IPS-18a (cell line): ENCODE measurements around the gene LCK.

Experiments
- H3K27ac ChIP-seq: one replicate; pipeline ENCODE4 v1.5.1; 2013; ENCODE audit warnings: low read length
- H3K27me3 ChIP-seq: one replicate; pipeline ENCODE4 v1.6.1; 2013; ENCODE audit warnings: mild to moderate bottlenecking, low read length; ENCODE audit not compliant: control insufficient read depth, insufficient read depth
- H3K36me3 ChIP-seq: one replicate; pipeline ENCODE4 v1.6.1; 2013; ENCODE audit warnings: low read depth, low read length; ENCODE audit not compliant: control insufficient read depth
- H3K4me1 ChIP-seq: one replicate; pipeline ENCODE4 v1.6.1; 2013; ENCODE audit warnings: low read depth, low read length; ENCODE audit not compliant: control insufficient read depth
- H3K4me3 ChIP-seq: one replicate; pipeline ENCODE4 v1.5.1; 2013; ENCODE audit warnings: low read length
- H3K9ac ChIP-seq: one replicate; pipeline ENCODE4 v1.6.1; 2013; ENCODE audit warnings: mild to moderate bottlenecking, low read length, moderate library complexity
- H3K9me3 ChIP-seq: one replicate; pipeline ENCODE4 v1.6.1; 2013; ENCODE audit warnings: low read depth, low read length; ENCODE audit not compliant: control insufficient read depth

Gene LCK

DNA sequence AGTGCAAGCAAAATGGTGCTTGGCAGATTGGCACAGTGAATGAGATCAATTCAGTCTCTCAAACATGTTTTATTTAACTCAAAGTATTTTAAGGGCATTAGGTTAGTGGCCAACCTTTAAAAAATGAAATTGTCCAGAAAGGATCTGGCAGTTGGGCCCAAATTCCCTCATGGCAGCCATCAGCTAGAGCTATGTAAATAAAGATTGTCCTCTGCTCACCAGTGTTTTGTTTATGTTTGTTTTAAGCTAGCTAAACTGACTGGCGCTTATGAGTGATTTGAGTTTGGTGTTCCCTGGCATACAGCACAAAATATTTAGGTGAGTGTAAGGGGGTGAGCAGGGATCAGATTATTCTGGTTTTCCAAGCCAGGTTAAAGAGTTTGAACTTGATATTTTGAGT lies 58.9 kb downstream of the LCK start:
- H3K9ac ChIP-seq = no peak overlapping the region
- no peak overlapping the region for H3K4me3 ChIP-seq
- peaks cover 7% of the 10 kb centered on the region for H3K36me3 ChIP-seq
- no peaks in the 10 kb centered on the region for H3K27me3 ChIP-seq
- H3K4me1 ChIP-seq = no peaks in the 10 kb centered on the region
- peaks cover 4% of the 10 kb centered on the region for H3K9me3 ChIP-seq
- H3K27ac ChIP-seq = no peak overlapping the region

DNA sequence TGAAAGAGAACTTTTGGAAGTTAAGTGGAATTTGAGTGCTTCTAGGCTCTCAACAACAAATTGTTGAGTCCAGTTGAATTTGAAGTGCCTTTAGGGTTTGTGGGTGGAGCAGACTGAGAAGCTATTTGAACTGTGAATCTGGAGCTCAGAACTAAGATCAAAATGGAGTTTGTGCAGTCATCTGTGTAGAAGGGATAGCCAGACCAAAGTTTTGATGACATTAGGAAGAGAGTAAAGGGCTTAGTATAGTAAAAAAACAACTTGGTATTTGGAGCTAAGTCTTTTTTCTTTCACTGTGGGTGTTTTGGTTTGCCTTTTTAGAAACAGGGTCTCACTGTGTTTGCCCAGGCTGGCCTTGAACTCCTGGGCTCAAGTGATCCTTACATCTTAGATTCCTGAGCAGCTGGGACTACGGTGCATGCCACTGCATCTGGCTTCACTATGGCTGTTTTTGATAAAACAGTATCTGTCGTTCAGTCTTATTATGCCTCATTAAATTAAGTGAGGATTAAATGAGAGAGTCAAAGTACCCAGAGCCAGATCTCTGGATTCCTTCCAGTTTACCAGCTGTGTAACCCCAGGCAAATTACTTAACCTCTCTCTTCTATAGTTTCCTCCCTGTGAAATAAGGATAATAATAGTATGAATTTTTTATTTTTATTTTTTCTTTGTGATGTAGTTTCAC lies 60.8 kb downstream of the LCK start:
- Histone ChIP-seq H3K27me3 (no peaks in the 10 kb centered on the region), H3K27ac (no peak overlapping the region), H3K4me1 (no peaks in the 10 kb centered on the region), H3K9ac (no peak overlapping the region), H3K36me3 (peaks cover 2% of the 10 kb centered on the region), H3K9me3 (no peaks in the 10 kb centered on the region), H3K4me3 (no peak overlapping the region)

DNA sequence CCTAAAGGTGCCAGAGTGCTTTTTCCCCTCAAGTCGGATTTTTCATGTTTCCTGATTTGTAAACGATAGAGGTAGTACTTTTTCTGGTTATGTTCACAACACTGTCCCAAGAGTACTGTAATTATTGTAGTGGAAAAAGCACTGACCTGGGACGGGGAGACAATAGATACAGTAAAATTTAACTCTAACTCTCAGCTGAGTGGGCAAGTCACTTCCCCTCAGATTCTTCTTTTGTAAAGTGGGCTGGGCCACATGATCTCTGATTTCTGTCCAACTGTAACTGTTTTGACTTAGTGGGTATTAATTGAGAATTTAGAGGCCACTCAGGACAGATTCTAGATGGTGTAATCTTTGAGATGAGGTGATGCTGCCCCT lies 65.8 kb downstream of the LCK start:
- no peaks in the 10 kb centered on the region for H3K4me1 ChIP-seq
- H3K4me3 ChIP-seq = no peak overlapping the region
- H3K27me3 ChIP-seq = no peaks in the 10 kb centered on the region
- H3K36me3 ChIP-seq = peaks cover 14% of the 10 kb centered on the region
- no peak overlapping the region for H3K27ac ChIP-seq
- no peaks in the 10 kb centered on the region for H3K9me3 ChIP-seq
- no peak overlapping the region for H3K9ac ChIP-seq

GRCh38 chr1:32318127-32318869 lies 67.2 kb downstream of the LCK start:
- Histone ChIP-seq H3K27ac (no peak overlapping the region), H3K9me3 (no peaks in the 10 kb centered on the region), H3K4me3 (no peak overlapping the region), H3K9ac (no peak overlapping the region), H3K36me3 (peaks cover 14% of the 10 kb centered on the region), H3K27me3 (no peaks in the 10 kb centered on the region), H3K4me1 (no peaks in the 10 kb centered on the region)

DNA sequence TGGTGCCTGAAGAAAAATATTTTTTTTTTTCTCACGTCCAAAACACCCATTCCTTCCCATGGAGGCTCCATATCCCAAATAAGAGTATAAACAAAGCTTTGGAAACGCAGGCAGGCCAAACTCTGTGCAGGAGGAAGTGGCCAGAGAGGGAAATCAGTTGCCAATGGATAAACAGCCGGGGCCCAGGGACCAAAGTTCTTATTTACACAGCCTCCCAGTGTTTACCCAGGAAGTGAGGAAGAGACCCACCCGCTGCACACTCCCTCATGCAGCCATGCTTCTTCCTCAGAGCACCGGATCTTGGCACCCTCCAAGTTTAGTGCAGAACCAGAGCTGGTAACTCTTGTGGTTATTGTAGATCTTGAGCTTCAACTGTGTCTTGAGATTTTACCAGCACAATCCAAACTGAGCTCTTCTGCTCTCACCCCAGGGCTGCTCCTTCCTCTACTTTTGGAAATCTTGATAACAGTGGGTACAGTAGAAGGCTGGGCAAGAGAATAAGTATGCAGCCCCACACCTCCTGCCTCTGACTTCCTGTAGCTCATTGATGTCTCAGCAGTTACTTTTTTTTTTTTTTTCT lies 70.7 kb downstream of the LCK start:
- Histone ChIP-seq H3K4me1 (no peaks in the 10 kb centered on the region), H3K27ac (no peak overlapping the region), H3K36me3 (peaks cover 22% of the 10 kb centered on the region), H3K9me3 (no peaks in the 10 kb centered on the region), H3K4me3 (no peak overlapping the region), H3K27me3 (no peaks in the 10 kb centered on the region), H3K9ac (no peak overlapping the region)

- Histone ChIP-seq H3K27me3 (no peaks in the 10 kb centered on the region), H3K4me3 (no peak overlapping the region), H3K4me1 (peaks cover 2% of the 10 kb centered on the region), H3K9me3 (no peaks in the 10 kb centered on the region), H3K36me3 (peaks cover 60% of the 10 kb centered on the region), H3K27ac (no peak overlapping the region), H3K9ac (no peak overlapping the region)
Measured at GRCh38 chr1:32327204-32327603, 76.1 kb downstream of the LCK start.

DNA sequence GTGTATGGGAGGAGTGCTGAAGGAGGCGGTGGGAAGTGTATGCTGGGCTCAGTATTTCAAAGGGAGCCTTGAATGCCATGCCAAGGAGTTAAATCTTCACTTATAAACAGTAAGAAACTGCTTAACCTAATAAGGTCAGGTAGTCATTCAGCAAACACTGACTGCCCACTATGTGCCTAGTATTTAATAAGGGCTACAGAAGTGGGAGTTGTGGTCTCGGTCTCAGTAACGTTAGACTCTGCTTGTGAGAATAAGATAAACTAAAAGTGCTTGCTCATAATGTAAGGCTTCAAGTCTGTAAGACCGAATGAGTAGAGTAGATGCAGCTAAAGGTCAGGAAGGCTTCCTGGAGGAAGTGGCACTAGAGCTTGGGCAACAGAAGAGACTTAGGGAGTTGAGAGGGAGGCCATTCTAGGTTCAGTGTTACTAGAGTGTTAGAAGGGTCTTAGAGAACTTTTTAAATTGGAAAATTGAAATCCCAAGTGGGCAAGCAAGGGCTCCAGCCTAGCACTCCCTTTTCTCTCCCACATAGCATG lies 78.9 kb downstream of the LCK start:
- Histone ChIP-seq H3K9ac (no peak overlapping the region), H3K36me3 (peaks cover 81% of the 10 kb centered on the region), H3K27ac (no peak overlapping the region)

DNA sequence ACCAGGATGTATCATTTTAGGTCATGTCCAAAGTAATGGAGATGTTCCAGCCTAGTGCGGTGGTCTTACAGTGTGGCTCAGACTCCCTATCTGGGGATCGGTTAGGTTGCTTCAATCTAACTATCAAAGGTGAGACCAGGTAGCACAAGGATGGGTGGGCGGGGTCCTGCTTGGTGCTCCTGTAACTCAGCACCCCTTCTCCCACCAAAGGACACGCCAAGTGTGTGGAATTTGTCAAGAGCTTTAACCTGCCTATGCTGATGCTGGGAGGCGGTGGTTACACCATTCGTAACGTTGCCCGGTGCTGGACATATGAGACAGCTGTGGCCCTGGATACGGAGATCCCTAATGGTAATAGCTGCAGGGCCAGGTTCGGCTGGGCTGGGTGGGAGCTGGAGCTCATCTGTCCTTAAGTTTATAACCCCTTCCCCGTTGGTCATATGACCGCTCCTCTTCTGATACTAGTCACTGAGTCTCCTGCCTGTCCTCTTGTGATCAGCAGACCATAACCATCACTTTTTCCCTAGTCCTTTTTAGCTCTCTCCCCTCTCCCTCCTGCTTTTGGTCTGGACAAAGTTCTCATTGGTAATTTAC lies 79.6 kb downstream of the LCK start:
- no peak overlapping the region for H3K9ac ChIP-seq
- H3K9me3 ChIP-seq = no peaks in the 10 kb centered on the region
- peaks cover 76% of the 10 kb centered on the region for H3K36me3 ChIP-seq
- H3K4me3 ChIP-seq = no peak overlapping the region
- peaks cover 20% of the 10 kb centered on the region for H3K4me1 ChIP-seq
- no peaks in the 10 kb centered on the region for H3K27me3 ChIP-seq
- H3K27ac ChIP-seq = no peak overlapping the region

More for the DNA sequence above, 78.9 kb downstream of the LCK start:
- H3K27me3 ChIP-seq = no peaks in the 10 kb centered on the region
- H3K9me3 ChIP-seq = no peaks in the 10 kb centered on the region
- no peak overlapping the region for H3K4me3 ChIP-seq
- peaks cover 20% of the 10 kb centered on the region for H3K4me1 ChIP-seq

- peaks cover 76% of the 10 kb centered on the region for H3K36me3 ChIP-seq
- H3K9ac ChIP-seq = no peak overlapping the region
Measured at GRCh38 chr1:32331549-32331948, 80.5 kb downstream of the LCK start.

DNA sequence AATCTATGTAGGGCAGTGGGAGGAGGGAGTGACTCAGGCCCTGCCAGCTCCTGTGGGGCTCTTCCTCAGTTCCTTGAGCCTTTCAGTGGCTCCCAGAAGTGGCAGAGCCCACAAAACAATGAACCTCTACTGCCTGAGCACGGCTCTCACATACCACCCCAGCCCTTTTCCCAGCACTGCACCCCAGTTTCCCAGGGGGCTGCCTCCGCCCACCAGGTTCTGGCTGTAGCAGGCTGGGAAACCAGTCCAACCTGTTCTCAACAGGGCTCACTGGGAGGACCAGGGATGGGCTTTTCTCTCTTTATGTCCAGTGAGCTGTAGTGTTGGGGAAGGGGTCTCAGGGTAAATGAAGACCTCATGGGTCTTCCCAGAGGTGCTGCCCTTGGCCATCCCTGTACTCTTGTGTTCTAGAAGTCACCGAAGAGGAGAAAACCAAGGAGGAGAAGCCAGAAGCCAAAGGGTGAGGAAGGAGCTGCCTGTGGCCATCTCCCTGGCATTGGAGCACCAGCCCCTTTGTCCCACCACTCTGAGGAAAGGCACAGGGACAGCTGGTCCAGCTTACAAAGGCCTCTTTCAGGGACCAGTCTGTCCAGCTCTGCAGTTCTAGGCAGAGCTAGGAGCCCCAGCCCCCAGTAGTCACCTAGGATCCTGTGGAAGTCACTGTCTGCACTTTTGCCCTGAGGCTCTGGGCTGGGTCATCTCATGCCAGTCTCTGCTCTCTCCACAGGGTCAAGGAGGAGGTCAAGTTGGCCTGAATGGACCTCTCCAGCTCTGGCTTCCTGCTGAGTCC lies 81.4 kb downstream of the LCK start:
- Histone ChIP-seq H3K4me3 (no peak overlapping the region), H3K4me1 (peaks cover 24% of the 10 kb centered on the region), H3K9ac (no peak overlapping the region), H3K36me3 (peaks cover 68% of the 10 kb centered on the region), H3K27ac (no peak overlapping the region), H3K9me3 (no peaks in the 10 kb centered on the region), H3K27me3 (peaks cover 8% of the 10 kb centered on the region)

More at GRCh38 chr1:32331549-32331948, 80.5 kb downstream of the LCK start:
- no peaks in the 10 kb centered on the region for H3K9me3 ChIP-seq
- H3K4me3 ChIP-seq = no peak overlapping the region
- peaks cover under 1% of the 10 kb centered on the region for H3K27me3 ChIP-seq
- no peak overlapping the region for H3K27ac ChIP-seq
- peaks cover 20% of the 10 kb centered on the region for H3K4me1 ChIP-seq
